SK-N-SH treated with all-trans-retinoic acid at 6 μM for 48 hours (cell line): ENCODE results near the gene PHLDA2.

Experiments used
- ATAC-seq: fragments of 200-7000 bp; cut with Tn5 transposase; 3 replicates; pipeline ENCODE4 v1.9.1; 2020; ENCODE audit warnings: mild to moderate bottlenecking, moderate library complexity
- ARNTL ChIP-seq: fragments of 450-650 bp; formaldehyde crosslinking; IDR thresholded peaks from 2 replicates; pipeline ENCODE4 v1.5.0; 2020; ENCODE audit warnings: low read depth, mild to moderate bottlenecking, moderate library complexity, borderline replicate concordance
- BACH2 ChIP-seq: fragments of 250-450 bp; sonication (Bioruptor Pico); IDR thresholded peaks from 2 replicates; pipeline ENCODE4 v1.9.0; 2021; ENCODE audit warnings: mild to moderate bottlenecking, borderline replicate concordance
- CSDC2 ChIP-seq: fragments of 250-450 bp; sonication (Bioruptor Pico); IDR thresholded peaks from 2 replicates; pipeline ENCODE4 v1.5.0; 2020; ENCODE audit warnings: mild to moderate bottlenecking, moderate library complexity
- CSRNP3 ChIP-seq: fragments of 250-450 bp; sonication (Bioruptor Pico); IDR thresholded peaks from 2 replicates; pipeline ENCODE4 v1.5.1; 2021; ENCODE audit warnings: mild to moderate bottlenecking, moderate library complexity
- ESRRG ChIP-seq: fragments of 250-450 bp; sonication (Bioruptor Pico); IDR thresholded peaks from 2 replicates; pipeline ENCODE4 v1.6.1; 2021; ENCODE audit warnings: mild to moderate bottlenecking
- GLIS3 ChIP-seq: fragments of 250-450 bp; sonication (Bioruptor Pico); IDR thresholded peaks from 2 replicates; pipeline ENCODE4 v1.5.0; 2020; ENCODE audit warnings: mild to moderate bottlenecking, moderate library complexity
- ISL1 ChIP-seq: fragments of 250-450 bp; sonication (Bioruptor Pico); IDR thresholded peaks from 2 replicates; pipeline ENCODE4 v2.1.2; 2022; ENCODE audit warnings: mild to moderate bottlenecking, moderate library complexity
- OSR1 ChIP-seq: fragments of 250-450 bp; sonication (Bioruptor Pico); IDR thresholded peaks from 2 replicates; pipeline ENCODE4 v1.8.0; 2022; ENCODE audit warnings: moderate library complexity, mild to moderate bottlenecking, inconsistent platforms
- PPARA ChIP-seq: fragments of 250-450 bp; sonication (Bioruptor Pico); IDR thresholded peaks from 2 replicates; pipeline ENCODE4 v1.5.0; 2020; ENCODE audit warnings: mild to moderate bottlenecking, borderline replicate concordance
- RARB ChIP-seq: fragments of 250-450 bp; sonication (Bioruptor Pico); IDR thresholded peaks from 2 replicates; pipeline ENCODE4 v1.8.0; 2021; ENCODE audit warnings: mild to moderate bottlenecking, moderate library complexity
- SNAI2 ChIP-seq: fragments of 250-450 bp; sonication (Bioruptor Pico); IDR thresholded peaks from 2 replicates; pipeline ENCODE4 v1.5.0; 2020; ENCODE audit warnings: mild to moderate bottlenecking, moderate library complexity
- TCF4 ChIP-seq: fragments of 250-450 bp; sonication (Bioruptor Pico); IDR thresholded peaks from 2 replicates; pipeline ENCODE4 v1.8.0; 2021; ENCODE audit warnings: mild to moderate bottlenecking, moderate library complexity, borderline replicate concordance
- TOX ChIP-seq: fragments of 250-450 bp; sonication (Bioruptor Pico); IDR thresholded peaks from 2 replicates; pipeline ENCODE4 v1.8.0; 2021; ENCODE audit warnings: mild to moderate bottlenecking, moderate library complexity, borderline replicate concordance
- ZC3H10 ChIP-seq: fragments of 250-450 bp; sonication (Bioruptor Pico); IDR thresholded peaks from 2 replicates; pipeline ENCODE4 v1.5.1; 2021; ENCODE audit warnings: mild to moderate bottlenecking, moderate library complexity
- ZFP3 ChIP-seq: fragments of 250-450 bp; sonication (Bioruptor Pico); IDR thresholded peaks from 2 replicates; pipeline ENCODE4 v1.5.0; 2020; ENCODE audit warnings: mild to moderate bottlenecking, moderate library complexity
- ZFP30 ChIP-seq: fragments of 450-650 bp; formaldehyde crosslinking; IDR thresholded peaks from 2 replicates; pipeline ENCODE4 v1.5.0; 2022; ENCODE audit warnings: mild to moderate bottlenecking, moderate library complexity
- ZNF565 ChIP-seq: fragments of 450-650 bp; formaldehyde crosslinking; conservative IDR thresholded peaks from 2 replicates; pipeline ENCODE4 v1.5.0; 2020; ENCODE audit warnings: low read depth, mild to moderate bottlenecking, moderate library complexity
- ZNF70 ChIP-seq: fragments of 450-650 bp; formaldehyde crosslinking; IDR thresholded peaks from 2 replicates; pipeline ENCODE4 v1.5.0; 2020; ENCODE audit warnings: mild to moderate bottlenecking, moderate library complexity
- ZNF8 ChIP-seq: fragments of 450-650 bp; formaldehyde crosslinking; IDR thresholded peaks from 2 replicates; pipeline ENCODE4 v1.5.0; 2020; ENCODE audit warnings: mild to moderate bottlenecking, moderate library complexity
- TF ChIP-seq, protein P1 (sequence below): fragments of 250-450 bp; sonication (Bioruptor Pico); IDR thresholded peaks from 2 replicates; pipeline ENCODE4 v1.5.1; 2020; ENCODE audit warnings: low read depth, mild to moderate bottlenecking, moderate library complexity
- TF ChIP-seq, protein P2 (sequence below): fragments of 250-450 bp; sonication (Bioruptor Pico); IDR thresholded peaks from 2 replicates; pipeline ENCODE4 v1.5.0; 2020; ENCODE audit warnings: mild to moderate bottlenecking, moderate library complexity
- TF ChIP-seq, protein P3 (sequence below): fragments of 250-450 bp; sonication (Bioruptor Pico); IDR thresholded peaks from 2 replicates; pipeline ENCODE4 v1.8.0; 2021; ENCODE audit warnings: low read depth, mild to moderate bottlenecking, moderate library complexity, borderline replicate concordance
- TF ChIP-seq, protein P4 (sequence below): fragments of 250-450 bp; sonication (Bioruptor Pico); IDR thresholded peaks from 2 replicates; pipeline ENCODE4 v1.8.0; 2020; ENCODE audit warnings: mild to moderate bottlenecking, moderate library complexity, borderline replicate concordance

The PHLDA2 gene

GRCh38 chr11:2921261-2921660 is 8.0 kb downstream of the PHLDA2 start:
- TF ChIP-seq, protein P1, sequence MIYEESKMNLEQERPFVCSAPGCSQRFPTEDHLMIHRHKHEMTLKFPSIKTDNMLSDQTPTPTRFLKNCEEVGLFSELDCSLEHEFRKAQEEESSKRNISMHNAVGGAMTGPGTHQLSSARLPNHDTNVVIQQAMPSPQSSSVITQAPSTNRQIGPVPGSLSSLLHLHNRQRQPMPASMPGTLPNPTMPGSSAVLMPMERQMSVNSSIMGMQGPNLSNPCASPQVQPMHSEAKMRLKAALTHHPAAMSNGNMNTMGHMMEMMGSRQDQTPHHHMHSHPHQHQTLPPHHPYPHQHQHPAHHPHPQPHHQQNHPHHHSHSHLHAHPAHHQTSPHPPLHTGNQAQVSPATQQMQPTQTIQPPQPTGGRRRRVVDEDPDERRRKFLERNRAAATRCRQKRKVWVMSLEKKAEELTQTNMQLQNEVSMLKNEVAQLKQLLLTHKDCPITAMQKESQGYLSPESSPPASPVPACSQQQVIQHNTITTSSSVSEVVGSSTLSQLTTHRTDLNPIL (CRISPR knock-in tag), result no peak
- no peak for TF ChIP-seq ZNF565 (CRISPR knock-in tag)
- no peak for TF ChIP-seq RARB
- no peak for TF ChIP-seq TOX
- no peak for TF ChIP-seq GLIS3
- TF ChIP-seq PPARA (CRISPR knock-in tag), result no peak
- no peak for TF ChIP-seq BACH2 (CRISPR knock-in tag)
- no peak for TF ChIP-seq ZNF70 (CRISPR knock-in tag)
- TF ChIP-seq TCF4, result no peak
- no peak for TF ChIP-seq CSDC2 (CRISPR knock-in tag)
- TF ChIP-seq ISL1 (CRISPR knock-in tag), result no peak
- TF ChIP-seq OSR1 (CRISPR knock-in tag), result no peak
- TF ChIP-seq SNAI2 (CRISPR knock-in tag), result no peak
- no peak for TF ChIP-seq ZC3H10
- TF ChIP-seq CSRNP3 (CRISPR knock-in tag), result no peak
- TF ChIP-seq, protein P2, sequence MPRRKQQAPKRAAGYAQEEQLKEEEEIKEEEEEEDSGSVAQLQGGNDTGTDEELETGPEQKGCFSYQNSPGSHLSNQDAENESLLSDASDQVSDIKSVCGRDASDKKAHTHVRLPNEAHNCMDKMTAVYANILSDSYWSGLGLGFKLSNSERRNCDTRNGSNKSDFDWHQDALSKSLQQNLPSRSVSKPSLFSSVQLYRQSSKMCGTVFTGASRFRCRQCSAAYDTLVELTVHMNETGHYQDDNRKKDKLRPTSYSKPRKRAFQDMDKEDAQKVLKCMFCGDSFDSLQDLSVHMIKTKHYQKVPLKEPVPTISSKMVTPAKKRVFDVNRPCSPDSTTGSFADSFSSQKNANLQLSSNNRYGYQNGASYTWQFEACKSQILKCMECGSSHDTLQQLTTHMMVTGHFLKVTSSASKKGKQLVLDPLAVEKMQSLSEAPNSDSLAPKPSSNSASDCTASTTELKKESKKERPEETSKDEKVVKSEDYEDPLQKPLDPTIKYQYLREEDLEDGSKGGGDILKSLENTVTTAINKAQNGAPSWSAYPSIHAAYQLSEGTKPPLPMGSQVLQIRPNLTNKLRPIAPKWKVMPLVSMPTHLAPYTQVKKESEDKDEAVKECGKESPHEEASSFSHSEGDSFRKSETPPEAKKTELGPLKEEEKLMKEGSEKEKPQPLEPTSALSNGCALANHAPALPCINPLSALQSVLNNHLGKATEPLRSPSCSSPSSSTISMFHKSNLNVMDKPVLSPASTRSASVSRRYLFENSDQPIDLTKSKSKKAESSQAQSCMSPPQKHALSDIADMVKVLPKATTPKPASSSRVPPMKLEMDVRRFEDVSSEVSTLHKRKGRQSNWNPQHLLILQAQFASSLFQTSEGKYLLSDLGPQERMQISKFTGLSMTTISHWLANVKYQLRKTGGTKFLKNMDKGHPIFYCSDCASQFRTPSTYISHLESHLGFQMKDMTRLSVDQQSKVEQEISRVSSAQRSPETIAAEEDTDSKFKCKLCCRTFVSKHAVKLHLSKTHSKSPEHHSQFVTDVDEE, result no peak
- TF ChIP-seq ZNF8, result no peak
- no peak for TF ChIP-seq ZFP3 (CRISPR knock-in tag)
- ATAC-seq, result no peak

DNA sequence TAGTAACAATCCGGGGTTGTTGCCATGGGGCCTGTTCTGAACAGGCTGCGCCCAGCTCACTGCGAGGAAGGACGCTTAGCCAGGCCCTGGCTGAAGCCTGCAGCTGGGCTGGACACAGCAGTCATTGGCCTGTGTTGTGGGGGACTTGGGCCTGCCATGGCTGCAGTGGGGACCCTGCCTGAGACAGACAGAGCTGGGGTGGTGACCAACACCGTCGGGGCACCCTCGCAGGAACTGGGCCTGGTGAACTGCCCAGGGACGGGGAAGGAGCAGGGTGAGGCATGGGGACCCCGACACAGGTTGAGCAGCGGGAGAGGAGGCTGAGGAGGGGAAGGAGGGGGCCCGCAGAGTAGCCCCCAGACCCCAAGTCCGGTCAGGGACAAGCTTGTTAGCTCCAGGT is 8.9 kb downstream of the PHLDA2 start:
- no peak for ATAC-seq
- TF ChIP-seq GLIS3, result no peak
- no peak for TF ChIP-seq CSDC2 (CRISPR knock-in tag)
- no peak for TF ChIP-seq ZFP30
- TF ChIP-seq TOX, result no peak
- TF ChIP-seq ZNF565 (CRISPR knock-in tag), result no peak
- TF ChIP-seq PPARA (CRISPR knock-in tag), result no peak
- no peak for TF ChIP-seq ZNF8
- no peak for TF ChIP-seq ESRRG (CRISPR knock-in tag)
- TF ChIP-seq OSR1 (CRISPR knock-in tag), result no peak
- TF ChIP-seq RARB, result no peak
- no peak for TF ChIP-seq ARNTL (CRISPR knock-in tag)

DNA sequence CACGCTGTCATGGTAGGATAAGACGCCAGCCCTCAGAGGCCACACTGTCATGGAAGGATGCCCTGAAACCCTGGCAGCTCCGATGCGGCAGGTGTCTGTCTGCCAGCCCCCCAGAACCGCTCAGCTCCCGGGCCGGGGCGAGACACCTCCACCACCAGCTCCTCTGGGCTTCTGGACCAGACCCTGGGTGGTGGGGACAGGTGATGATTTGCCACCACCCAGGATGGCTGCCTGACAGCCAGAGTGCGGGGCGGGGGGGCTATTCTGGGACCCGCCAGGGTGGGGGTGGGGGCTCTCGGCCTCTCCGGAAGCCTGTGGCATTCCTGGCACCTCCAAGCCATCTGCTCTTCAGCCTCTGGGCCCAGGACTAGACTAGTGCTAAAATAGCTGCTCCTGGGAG is 9.4 kb downstream of the PHLDA2 start:
- no peak for ATAC-seq
- TF ChIP-seq, protein P3, sequence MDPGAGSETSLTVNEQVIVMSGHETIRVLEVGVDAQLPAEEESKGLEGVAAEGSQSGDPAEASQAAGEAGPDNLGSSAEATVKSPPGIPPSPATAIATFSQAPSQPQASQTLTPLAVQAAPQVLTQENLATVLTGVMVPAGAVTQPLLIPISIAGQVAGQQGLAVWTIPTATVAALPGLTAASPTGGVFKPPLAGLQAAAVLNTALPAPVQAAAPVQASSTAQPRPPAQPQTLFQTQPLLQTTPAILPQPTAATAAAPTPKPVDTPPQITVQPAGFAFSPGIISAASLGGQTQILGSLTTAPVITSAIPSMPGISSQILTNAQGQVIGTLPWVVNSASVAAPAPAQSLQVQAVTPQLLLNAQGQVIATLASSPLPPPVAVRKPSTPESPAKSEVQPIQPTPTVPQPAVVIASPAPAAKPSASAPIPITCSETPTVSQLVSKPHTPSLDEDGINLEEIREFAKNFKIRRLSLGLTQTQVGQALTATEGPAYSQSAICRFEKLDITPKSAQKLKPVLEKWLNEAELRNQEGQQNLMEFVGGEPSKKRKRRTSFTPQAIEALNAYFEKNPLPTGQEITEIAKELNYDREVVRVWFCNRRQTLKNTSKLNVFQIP, result no peak
- TF ChIP-seq ESRRG (CRISPR knock-in tag), result no peak
- TF ChIP-seq ZNF70 (CRISPR knock-in tag), result no peak
- no peak for TF ChIP-seq CSDC2 (CRISPR knock-in tag)
- TF ChIP-seq RARB, result no peak
- TF ChIP-seq ZFP3 (CRISPR knock-in tag), result no peak
- TF ChIP-seq TCF4, result no peak
- no peak for TF ChIP-seq CSRNP3 (CRISPR knock-in tag)
- TF ChIP-seq ZNF8, result no peak
- no peak for TF ChIP-seq ISL1 (CRISPR knock-in tag)
- TF ChIP-seq, protein P4, sequence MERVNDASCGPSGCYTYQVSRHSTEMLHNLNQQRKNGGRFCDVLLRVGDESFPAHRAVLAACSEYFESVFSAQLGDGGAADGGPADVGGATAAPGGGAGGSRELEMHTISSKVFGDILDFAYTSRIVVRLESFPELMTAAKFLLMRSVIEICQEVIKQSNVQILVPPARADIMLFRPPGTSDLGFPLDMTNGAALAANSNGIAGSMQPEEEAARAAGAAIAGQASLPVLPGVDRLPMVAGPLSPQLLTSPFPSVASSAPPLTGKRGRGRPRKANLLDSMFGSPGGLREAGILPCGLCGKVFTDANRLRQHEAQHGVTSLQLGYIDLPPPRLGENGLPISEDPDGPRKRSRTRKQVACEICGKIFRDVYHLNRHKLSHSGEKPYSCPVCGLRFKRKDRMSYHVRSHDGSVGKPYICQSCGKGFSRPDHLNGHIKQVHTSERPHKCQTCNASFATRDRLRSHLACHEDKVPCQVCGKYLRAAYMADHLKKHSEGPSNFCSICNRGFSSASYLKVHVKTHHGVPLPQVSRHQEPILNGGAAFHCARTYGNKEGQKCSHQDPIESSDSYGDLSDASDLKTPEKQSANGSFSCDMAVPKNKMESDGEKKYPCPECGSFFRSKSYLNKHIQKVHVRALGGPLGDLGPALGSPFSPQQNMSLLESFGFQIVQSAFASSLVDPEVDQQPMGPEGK (CRISPR knock-in tag), result no peak
- TF ChIP-seq GLIS3, result no peak
- TF ChIP-seq PPARA (CRISPR knock-in tag), result no peak
- TF ChIP-seq ZC3H10, result no peak
- TF ChIP-seq ZNF565 (CRISPR knock-in tag), result no peak
- no peak for TF ChIP-seq OSR1 (CRISPR knock-in tag)
- no peak for TF ChIP-seq SNAI2 (CRISPR knock-in tag)
- TF ChIP-seq, protein P1 (CRISPR knock-in tag), result no peak
- no peak for TF ChIP-seq ZFP30
- TF ChIP-seq, all 23 proteins: peak for 0
